Natural killer cell (primary cell): ENCODE measurements around the gene TENM4. TPM values are rescaled to one million over a fixed set of nuclear protein-coding genes. Genes with fewer than 3 reads are reported as not detected.

ENCODE experiments used
- ATAC-seq, 3 donors: fragments of 150-1000 bp in 2 of 3; fragments of 200-7000 bp in 1 of 3; cut with Tn5 transposase; 1 replicate in 1 of 3; 2 replicates in 2 of 3; pipeline ENCODE4 v1.10.0; 2021; ENCODE audit warnings: mild to moderate bottlenecking in 2 of 3, moderate library complexity in 2 of 3
- DNase-seq, 2 donors: peaks; one replicate each; pipeline versions ENCODE4 v3.0.0 to v3.0.0-alpha.2; 2013 to 2021; ENCODE audit warnings: mixed read lengths in 1 of 2
- H3K27ac ChIP-seq: one replicate; pipeline ENCODE4 v1.5.1; 2013; ENCODE audit warnings: mild to moderate bottlenecking, low read length
- H3K27me3 ChIP-seq: one replicate; pipeline ENCODE4 v1.6.1; 2013; ENCODE audit warnings: low read length; ENCODE audit not compliant: control insufficient read depth, insufficient read depth
- H3K36me3 ChIP-seq: one replicate; pipeline ENCODE4 v1.6.1; 2013; ENCODE audit warnings: low read length; ENCODE audit not compliant: control insufficient read depth, insufficient read depth
- H3K4me1 ChIP-seq: one replicate; pipeline ENCODE4 v1.6.1; 2013; ENCODE audit warnings: low read length; ENCODE audit not compliant: control insufficient read depth, insufficient read depth
- H3K4me3 ChIP-seq: one replicate; pipeline ENCODE4 v1.5.1; 2013; ENCODE audit warnings: low read length
- H3K9me3 ChIP-seq: one replicate; pipeline ENCODE4 v1.6.1; 2013; ENCODE audit warnings: low read length; ENCODE audit not compliant: control insufficient read depth, insufficient read depth
- H3K27ac Mint-ChIP-seq, 2 donors: one replicate each; pipeline ENCODE4 v1.8.0; 2022; ENCODE audit warnings: mild to moderate bottlenecking in 2 of 2, mixed read lengths in 2 of 2, moderate library complexity in 1 of 2
- H3K27me3 Mint-ChIP-seq, 2 donors: one replicate each; pipeline ENCODE4 v1.8.0; 2022; ENCODE audit warnings: low read depth in 2 of 2, mixed read lengths in 2 of 2
- H3K36me3 Mint-ChIP-seq: one replicate; pipeline ENCODE4 v1.8.0; 2022; ENCODE audit warnings: mixed read lengths
- H3K4me1 Mint-ChIP-seq, 2 donors: one replicate each; pipeline ENCODE4 v1.8.0; 2022; ENCODE audit warnings: mixed read lengths in 2 of 2
- H3K4me3 Mint-ChIP-seq: one replicate; pipeline ENCODE4 v1.8.0; 2022; ENCODE audit warnings: mild to moderate bottlenecking, moderate library complexity, mixed read lengths
- H3K9me3 Mint-ChIP-seq, 2 donors: one replicate each; pipeline ENCODE4 v1.8.0; 2022; ENCODE audit warnings: mixed read lengths in 2 of 2
- CTCF ChIP-seq: fragments of 200-600 bp; IDR thresholded peaks from one replicate; pipeline ENCODE4 v1.8.0; 2022; ENCODE audit warnings: antibody characterized with exemption
- WGBS: methylation state at CpG from one replicate; pipeline ENCODE4 v1.1.7; 2013; ENCODE audit warnings: missing lambda C conversion rate; ENCODE audit not compliant: insufficient coverage; 5-methylcytosine and 5-hydroxymethylcytosine counted together
- intact Hi-C: fragments of 100-400 bp; cut with micrococcal nuclease; formaldehyde crosslinking; loops from one replicate; pipeline ENCODE4 v1.14.2; 2022
- total RNA-seq, 4 donors: library from RNA; stranded (reverse); fragments of 120-200 nt in 1 of 4; gene quantifications; one replicate each; pipeline versions ENCODE4 v1.2.3 to v1.2.4, GENCODE V29; 2013 to 2022

TENM4 gene
- total RNA-seq, 3 donors from 2014 or later (not counting 1 experiment from before 2014, with no cell fraction given): 0.63 to 0.75 TPM; not detected in 1

GRCh38 chr11:79437981-79438630, 2.7 kb downstream of the TENM4 start:
- no peak overlapping the region for H3K4me3 ChIP-seq
- H3K27ac ChIP-seq: no peak overlapping the region
- H3K27me3 ChIP-seq: peaks cover 36% of the 10 kb centered on the region
- H3K4me1 ChIP-seq: peaks cover 12% of the 10 kb centered on the region
- peaks cover 43 to 54% of the 10 kb centered on the region in 2 donors for H3K27me3 Mint-ChIP-seq
- peaks cover 15% of the 10 kb centered on the region for H3K36me3 Mint-ChIP-seq
- WGBS: 2% methylated on average over 24 of the region's 31 CpGs
- H3K36me3 ChIP-seq: no peaks in the 10 kb centered on the region
- peaks cover 0 to 7% of the 10 kb centered on the region in 2 donors for H3K4me1 Mint-ChIP-seq
- peaks cover 3 to 5% of the 10 kb centered on the region in 2 donors for H3K9me3 Mint-ChIP-seq
- no peak for DNase-seq
- intact Hi-C loops: no loop called here
- no peak for TF ChIP-seq CTCF
- ATAC-seq: no peak
- peaks cover 9% of the 10 kb centered on the region for H3K9me3 ChIP-seq
- H3K27ac Mint-ChIP-seq: no peak overlapping the region
- H3K4me3 Mint-ChIP-seq: no peak overlapping the region

- Mint-ChIP-seq H3K4me1 (peaks cover 0 to 7% of the 10 kb centered on the region in 2 donors), H3K4me3 (no peak overlapping the region), H3K9me3 (peaks cover 3 to 5% of the 10 kb centered on the region in 2 donors), H3K36me3 (peaks cover 9% of the 10 kb centered on the region), H3K27ac (no peak overlapping the region), H3K27me3 (peaks cover 41 to 47% of the 10 kb centered on the region in 2 donors)
- TF ChIP-seq CTCF: no peak
- DNase-seq (no peak), ATAC-seq (no peak)
- Histone ChIP-seq H3K9me3 (peaks cover 9% of the 10 kb centered on the region), H3K4me3 (no peak overlapping the region), H3K36me3 (no peaks in the 10 kb centered on the region), H3K27me3 (peaks cover 36% of the 10 kb centered on the region), H3K27ac (no peak overlapping the region), H3K4me1 (peaks cover 12% of the 10 kb centered on the region)
- intact Hi-C loops: no loop called here
- 3% methylated on average over 74 of the region's 74 CpGs for WGBS
Measured at GRCh38 chr11:79437278-79437980, 3.4 kb downstream of the TENM4 start.

GRCh38 chr11:79436919-79437277, 3.9 kb downstream of the TENM4 start:
- no peaks in the 10 kb centered on the region for H3K36me3 ChIP-seq
- Mint-ChIP-seq H3K4me1 (peaks cover 0 to 7% of the 10 kb centered on the region in 2 donors), H3K9me3 (peaks cover 3 to 5% of the 10 kb centered on the region in 2 donors), H3K4me3 (no peak overlapping the region), H3K36me3 (peaks cover 8% of the 10 kb centered on the region), H3K27ac (no peak overlapping the region), H3K27me3 (peaks cover 38 to 42% of the 10 kb centered on the region in 2 donors)
- peaks cover 12% of the 10 kb centered on the region for H3K4me1 ChIP-seq
- H3K27me3 ChIP-seq: peaks cover 36% of the 10 kb centered on the region
- H3K4me3 ChIP-seq: no peak overlapping the region
- no peak for DNase-seq
- TF ChIP-seq CTCF: no peak
- WGBS: 14% methylated on average over 10 of the region's 10 CpGs
- no peak overlapping the region for H3K27ac ChIP-seq
- peaks cover 9% of the 10 kb centered on the region for H3K9me3 ChIP-seq
- ATAC-seq: no peak
- intact Hi-C loops: no loop called here
